SU-DHL-6 (cell line): Measurements from ENCODE around the gene SNX11.
"Not testable (repeated sequence)": the region's sequence is repeated elsewhere in the genome, so short reads cannot be mapped to it uniquely, and the experiment has no call there.

Experiments
- H2AFZ ChIP-seq: fragments of 200-600 bp; sonication (generic); 2 replicates; pipeline ENCODE4 v1.6.1; 2014; ENCODE audit warnings: low read depth, mild to moderate bottlenecking, moderate library complexity, mixed read lengths, antibody characterized with exemption, low read length; ENCODE audit not compliant: severe bottlenecking
- H3F3A ChIP-seq: fragments of 200-600 bp; shearing (Covaris generic); 2 replicates; pipeline ENCODE4 v1.6.0; 2016; ENCODE audit warnings: antibody characterized with exemption, mild to moderate bottlenecking; ENCODE audit not compliant: insufficient read depth
- H3K27ac ChIP-seq: fragments of 200-600 bp; sonication (generic); 2 replicates; pipeline ENCODE4 v1.5.1; 2016; ENCODE audit warnings: low read depth, mild to moderate bottlenecking, low read length, moderate library complexity, mixed read lengths
- H3K27me3 ChIP-seq: fragments of 200-600 bp; sonication (generic), shearing (Covaris generic); 2 replicates; pipeline ENCODE4 v1.6.0; 2014; ENCODE audit warnings: mild to moderate bottlenecking, low read length
- H3K36me3 ChIP-seq: fragments of 200-600 bp; sonication (generic); 2 replicates; pipeline ENCODE4 v1.6.1; 2014; ENCODE audit warnings: mild to moderate bottlenecking, low read length, mixed read lengths
- H3K4me2 ChIP-seq: fragments of 300-600, 200-600 bp; shearing (Covaris generic), sonication (generic); 2 replicates; pipeline ENCODE4 v1.6.0; 2014; ENCODE audit warnings: low read length, low read depth, mild to moderate bottlenecking; ENCODE audit not compliant: poor library complexity, severe bottlenecking
- H3K4me3 ChIP-seq: fragments of 200-600 bp; sonication (generic); 2 replicates; pipeline ENCODE4 v1.5.1; 2014; ENCODE audit warnings: antibody characterized with exemption, low read length, mild to moderate bottlenecking, mixed read lengths; ENCODE audit not compliant: insufficient read depth, poor library complexity, severe bottlenecking
- H3K79me2 ChIP-seq: fragments of 200-600 bp; sonication (generic); 2 replicates; pipeline ENCODE4 v1.6.1; 2014; ENCODE audit warnings: mild to moderate bottlenecking, low read length, moderate library complexity; ENCODE audit not compliant: insufficient read depth
- H3K9ac ChIP-seq: fragments of 200-600 bp; sonication (generic); 2 replicates; pipeline ENCODE4 v1.7.0; 2014; ENCODE audit warnings: mild to moderate bottlenecking, low read length
- H3K9me2 ChIP-seq: fragments of 200-600 bp; sonication (generic); replicated peaks from 2 replicates; pipeline ENCODE4 v1.6.1; 2014; ENCODE audit warnings: low read length; ENCODE audit not compliant: insufficient read depth
- H3K9me3 ChIP-seq: fragments of 200-600 bp; sonication (generic); 2 replicates; pipeline ENCODE4 v1.6.1; 2014; ENCODE audit warnings: low read length, mixed read lengths; ENCODE audit not compliant: insufficient read depth
- H4K20me1 ChIP-seq: fragments of 200-600 bp; sonication (generic); 2 replicates; pipeline ENCODE4 v1.6.1; 2014; ENCODE audit warnings: low read depth, mild to moderate bottlenecking, antibody characterized with exemption, low read length, moderate library complexity, mixed read lengths
- EZH2phosphoT487 ChIP-seq: fragments of 200-600 bp; sonication (generic), shearing (Covaris generic); conservative IDR thresholded peaks from 2 replicates; pipeline ENCODE4 v1.6.1; 2018; ENCODE audit warnings: mild to moderate bottlenecking, antibody characterized with exemption, low read length, moderate library complexity, mixed read lengths
- TF ChIP-seq, protein P1 (sequence below): fragments of 200-600 bp; sonication (generic); IDR thresholded peaks from one replicate; pipeline ENCODE4 v1.5.1; 2017; ENCODE audit warnings: antibody characterized with exemption, mild to moderate bottlenecking, low read length, moderate library complexity; ENCODE audit not compliant: insufficient read depth, poor library complexity, severe bottlenecking

SNX11 gene

DNA sequence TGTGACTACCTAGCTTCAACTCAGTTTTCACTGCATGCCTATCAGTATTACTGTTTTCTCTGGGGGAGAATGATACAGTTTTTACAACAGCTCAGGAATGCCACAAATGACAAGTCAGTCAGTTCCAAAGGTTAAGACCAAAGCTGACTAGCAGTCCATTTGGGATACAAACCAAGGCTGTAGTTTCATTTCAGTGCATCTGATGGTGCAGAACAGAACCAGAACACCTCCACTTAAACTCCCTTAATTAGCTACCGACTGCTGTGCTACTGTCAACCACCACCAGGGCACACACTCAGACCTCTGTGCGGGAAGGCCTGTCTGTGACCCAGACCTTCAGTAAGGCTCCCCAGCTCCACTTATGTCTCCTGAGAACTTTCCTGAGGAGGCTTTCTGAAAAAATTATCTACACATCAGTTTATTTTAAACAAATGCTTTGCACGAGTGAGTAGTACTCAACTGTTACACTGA is 39.0 kb upstream of the SNX11 start:
- Histone ChIP-seq H3K79me2 (no peaks in the 10 kb centered on the region), H3F3A (peaks cover 10% of the 10 kb centered on the region; the same call in 1 of the 2 replicates), H3K9ac (no peak overlapping the region), H3K4me3 (no peak overlapping the region), H3K4me2 (no peak overlapping the region), H3K36me3 (peaks cover 13% of the 10 kb centered on the region), H4K20me1 (no peaks in the 10 kb centered on the region), H3K9me3 (no peaks in the 10 kb centered on the region), H3K9me2 (no peaks in the 10 kb centered on the region), H3K27me3 (no peaks in the 10 kb centered on the region), H2AFZ (no peak overlapping the region), H3K27ac (no peak overlapping the region)
- TF ChIP-seq, protein P1, sequence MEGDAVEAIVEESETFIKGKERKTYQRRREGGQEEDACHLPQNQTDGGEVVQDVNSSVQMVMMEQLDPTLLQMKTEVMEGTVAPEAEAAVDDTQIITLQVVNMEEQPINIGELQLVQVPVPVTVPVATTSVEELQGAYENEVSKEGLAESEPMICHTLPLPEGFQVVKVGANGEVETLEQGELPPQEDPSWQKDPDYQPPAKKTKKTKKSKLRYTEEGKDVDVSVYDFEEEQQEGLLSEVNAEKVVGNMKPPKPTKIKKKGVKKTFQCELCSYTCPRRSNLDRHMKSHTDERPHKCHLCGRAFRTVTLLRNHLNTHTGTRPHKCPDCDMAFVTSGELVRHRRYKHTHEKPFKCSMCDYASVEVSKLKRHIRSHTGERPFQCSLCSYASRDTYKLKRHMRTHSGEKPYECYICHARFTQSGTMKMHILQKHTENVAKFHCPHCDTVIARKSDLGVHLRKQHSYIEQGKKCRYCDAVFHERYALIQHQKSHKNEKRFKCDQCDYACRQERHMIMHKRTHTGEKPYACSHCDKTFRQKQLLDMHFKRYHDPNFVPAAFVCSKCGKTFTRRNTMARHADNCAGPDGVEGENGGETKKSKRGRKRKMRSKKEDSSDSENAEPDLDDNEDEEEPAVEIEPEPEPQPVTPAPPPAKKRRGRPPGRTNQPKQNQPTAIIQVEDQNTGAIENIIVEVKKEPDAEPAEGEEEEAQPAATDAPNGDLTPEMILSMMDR = no peak
- no peak for TF ChIP-seq EZH2phosphoT487

GRCh38 chr17:48070195-48070594 is 37.4 kb upstream of the SNX11 start:
- H3K79me2 ChIP-seq = no peaks in the 10 kb centered on the region
- H3K9me3 ChIP-seq = no peaks in the 10 kb centered on the region
- no peak for TF ChIP-seq EZH2phosphoT487
- TF ChIP-seq, protein P1 = no peak
- H3K27me3 ChIP-seq = no peaks in the 10 kb centered on the region
- H3F3A ChIP-seq = peaks cover 5% of the 10 kb centered on the region; the same call in 1 of the 2 replicates
- H3K36me3 ChIP-seq = peaks cover 13% of the 10 kb centered on the region
- no peak overlapping the region for H3K4me2 ChIP-seq
- H4K20me1 ChIP-seq = no peaks in the 10 kb centered on the region
- no peak overlapping the region for H3K27ac ChIP-seq
- no peak overlapping the region for H3K4me3 ChIP-seq
- no peak overlapping the region for H2AFZ ChIP-seq
- H3K9me2 ChIP-seq = no peaks in the 10 kb centered on the region
- H3K9ac ChIP-seq = no peak overlapping the region

- no peak overlapping the region for H2AFZ ChIP-seq
- H3K9ac ChIP-seq = no peak overlapping the region
- peaks cover 8% of the 10 kb centered on the region; the same call in 1 of the 2 replicates for H3K36me3 ChIP-seq
- H3K4me3 ChIP-seq = no peak overlapping the region
- H3F3A ChIP-seq = peaks cover 14% of the 10 kb centered on the region
- H3K4me2 ChIP-seq = no peak overlapping the region
- no peak overlapping the region for H3K27ac ChIP-seq
- no peak for TF ChIP-seq EZH2phosphoT487
- TF ChIP-seq, protein P1 = no peak
- H3K9me2 ChIP-seq = no peaks in the 10 kb centered on the region
- no peaks in the 10 kb centered on the region for H3K9me3 ChIP-seq
- no peaks in the 10 kb centered on the region for H3K79me2 ChIP-seq
- H4K20me1 ChIP-seq = no peaks in the 10 kb centered on the region
- H3K27me3 ChIP-seq = no peaks in the 10 kb centered on the region
Measured at GRCh38 chr17:48071654-48072053, 35.9 kb upstream of the SNX11 start.

GRCh38 chr17:48072811-48073210 is 34.8 kb upstream of the SNX11 start:
- H3K36me3 ChIP-seq, H3K9me2 ChIP-seq, H2AFZ ChIP-seq, H3K79me2 ChIP-seq, H3K9me3 ChIP-seq, H3K9ac ChIP-seq, H4K20me1 ChIP-seq, H3K4me3 ChIP-seq, H3K27me3 ChIP-seq, H3K27ac ChIP-seq, H3K4me2 ChIP-seq: not testable (repeated sequence)
- H3F3A ChIP-seq = peaks cover 14% of the 10 kb centered on the region

DNA sequence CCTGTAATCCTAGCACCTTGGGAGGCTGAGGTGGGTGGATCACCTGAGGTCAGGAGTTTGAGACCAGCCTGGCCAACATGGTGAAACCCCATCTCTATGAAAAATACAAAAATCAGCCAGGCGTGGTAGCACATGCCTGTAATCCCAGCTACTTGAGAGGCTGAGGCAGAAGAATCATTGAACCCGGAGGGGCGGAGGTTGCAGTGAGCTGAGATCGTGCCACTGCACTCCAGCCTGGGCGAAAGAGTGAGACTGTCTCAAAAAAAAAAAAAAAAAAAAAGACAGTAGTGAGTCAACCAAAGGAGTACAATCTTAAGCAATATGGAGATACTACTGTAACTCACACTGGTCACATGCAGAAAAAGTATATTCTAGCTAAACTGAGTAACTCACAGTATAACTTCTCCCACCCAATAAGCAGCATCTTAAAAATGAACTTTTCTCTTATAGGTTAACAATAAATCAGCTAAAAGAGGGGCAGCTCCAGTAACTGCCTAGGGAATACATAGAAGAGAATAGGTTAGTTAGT is 33.9 kb upstream of the SNX11 start:
- not testable (repeated sequence) for H3K9me2 ChIP-seq, H3F3A ChIP-seq, H3K4me2 ChIP-seq, H3K9me3 ChIP-seq, H3K4me3 ChIP-seq, H2AFZ ChIP-seq, H3K27me3 ChIP-seq, H3K9ac ChIP-seq, H3K27ac ChIP-seq, H3K36me3 ChIP-seq, H4K20me1 ChIP-seq
- H3K79me2 ChIP-seq = peaks cover 10% of the 10 kb centered on the region; the same call in 1 of the 2 replicates
